Prostate gland (tissue), 2 donors: ENCODE results near the gene THRB.

Experiments used
- POLR2A ChIP-seq: fragments of 450-650 bp; IDR thresholded peaks from one replicate; pipeline ENCODE4 v1.6.1; 2016; ENCODE audit warnings: antibody characterized with exemption, mild to moderate bottlenecking
- POLR2AphosphoS5 ChIP-seq: sonication (generic); formaldehyde crosslinking; IDR thresholded peaks from one replicate; pipeline ENCODE4 v1.6.1; 2017; ENCODE audit warnings: antibody characterized with exemption
- TF ChIP-seq, protein P1 (sequence below), 4 experiments: fragments of 200-600 bp in 2 of 4; fragments of 450-650 bp in 2 of 4; sonication (generic) in 2 of 4; IDR thresholded peaks; 1 replicate in 3 of 4; 2 replicates in 1 of 4; pipeline ENCODE4 v1.5.1; 2016 to 2019; ENCODE audit warnings: antibody characterized with exemption in 4 of 4, mild to moderate bottlenecking in 2 of 4, moderate library complexity in 2 of 4

DNA sequence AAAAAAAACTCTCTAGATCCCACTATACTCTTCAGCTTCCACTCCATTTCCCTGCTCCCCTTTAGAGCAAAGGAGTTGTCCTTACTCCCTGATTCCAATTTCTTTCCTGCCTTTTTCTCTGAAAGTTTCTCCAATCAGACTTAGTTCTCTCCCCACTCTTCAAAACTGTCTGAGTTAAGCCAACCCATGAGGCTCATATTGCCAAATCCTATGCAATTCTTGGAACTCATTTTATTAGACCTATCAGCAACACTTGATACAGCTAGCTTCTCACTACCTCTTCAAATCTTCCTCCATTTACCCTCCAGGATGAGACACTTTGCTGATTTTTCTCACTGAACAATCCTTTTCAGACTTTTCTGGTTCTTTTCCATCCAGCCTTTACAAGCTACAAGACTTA, 233.1 kb downstream of the THRB start:
- TF ChIP-seq, protein P1, sequence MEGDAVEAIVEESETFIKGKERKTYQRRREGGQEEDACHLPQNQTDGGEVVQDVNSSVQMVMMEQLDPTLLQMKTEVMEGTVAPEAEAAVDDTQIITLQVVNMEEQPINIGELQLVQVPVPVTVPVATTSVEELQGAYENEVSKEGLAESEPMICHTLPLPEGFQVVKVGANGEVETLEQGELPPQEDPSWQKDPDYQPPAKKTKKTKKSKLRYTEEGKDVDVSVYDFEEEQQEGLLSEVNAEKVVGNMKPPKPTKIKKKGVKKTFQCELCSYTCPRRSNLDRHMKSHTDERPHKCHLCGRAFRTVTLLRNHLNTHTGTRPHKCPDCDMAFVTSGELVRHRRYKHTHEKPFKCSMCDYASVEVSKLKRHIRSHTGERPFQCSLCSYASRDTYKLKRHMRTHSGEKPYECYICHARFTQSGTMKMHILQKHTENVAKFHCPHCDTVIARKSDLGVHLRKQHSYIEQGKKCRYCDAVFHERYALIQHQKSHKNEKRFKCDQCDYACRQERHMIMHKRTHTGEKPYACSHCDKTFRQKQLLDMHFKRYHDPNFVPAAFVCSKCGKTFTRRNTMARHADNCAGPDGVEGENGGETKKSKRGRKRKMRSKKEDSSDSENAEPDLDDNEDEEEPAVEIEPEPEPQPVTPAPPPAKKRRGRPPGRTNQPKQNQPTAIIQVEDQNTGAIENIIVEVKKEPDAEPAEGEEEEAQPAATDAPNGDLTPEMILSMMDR (IDR thresholded peaks at IDR 0.05): no peak
- TF ChIP-seq POLR2A (no peak), POLR2AphosphoS5 (no peak)
